Peyer's patch (tissue), 4 donors: ENCODE data around the gene DYNLL1.
"Not testable (repeated sequence)": the region's sequence is repeated elsewhere in the genome, so short reads cannot be mapped to it uniquely, and the experiment has no call there.

Source experiments
- CTCF ChIP-seq, 6 experiments: fragments of 450-650 bp in 4 of 6; fragments of 200-600 bp in 2 of 6; sonication (generic) in 1 of 6; IDR thresholded peaks; one replicate each; pipeline ENCODE4 v1.5.1; 2017 to 2019; ENCODE audit warnings: antibody characterized with exemption in 6 of 6, mild to moderate bottlenecking in 3 of 6, moderate library complexity in 1 of 6
- POLR2A ChIP-seq, 2 donors: fragments of 450-650 bp; IDR thresholded peaks; one replicate each; pipeline ENCODE4 v1.5.1; 2017; ENCODE audit warnings: antibody characterized with exemption in 2 of 2, mild to moderate bottlenecking in 2 of 2, moderate library complexity in 2 of 2

DNA sequence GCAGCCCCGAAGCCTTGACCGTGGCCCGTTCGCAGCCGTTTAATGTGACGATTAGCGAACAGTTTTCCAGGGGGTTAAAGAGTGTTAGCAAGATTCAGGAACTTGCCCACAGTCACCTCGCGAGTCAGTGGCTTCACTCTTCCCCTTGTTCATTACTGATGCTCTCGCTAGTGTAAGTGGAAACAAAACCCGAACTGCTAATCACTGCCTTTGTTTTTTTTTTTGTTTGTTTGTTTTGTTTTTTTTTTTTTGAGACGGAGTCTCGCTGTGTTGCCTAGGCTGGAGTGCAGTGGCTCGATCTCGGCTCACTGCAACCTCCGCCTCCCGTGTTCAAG lies 49.1 kb upstream of the DYNLL1 start:
- not testable (repeated sequence) for TF ChIP-seq CTCF, POLR2A (IDR thresholded peaks at IDR 0.05)
